ENCODE data around the gene DEPDC5. TPM values are rescaled to one million over a fixed set of nuclear protein-coding genes. Genes with fewer than 3 reads are reported as not detected.

The DEPDC5 gene
- polyA plus RNA-seq, 1 experiment: 14.3 TPM

DNA sequence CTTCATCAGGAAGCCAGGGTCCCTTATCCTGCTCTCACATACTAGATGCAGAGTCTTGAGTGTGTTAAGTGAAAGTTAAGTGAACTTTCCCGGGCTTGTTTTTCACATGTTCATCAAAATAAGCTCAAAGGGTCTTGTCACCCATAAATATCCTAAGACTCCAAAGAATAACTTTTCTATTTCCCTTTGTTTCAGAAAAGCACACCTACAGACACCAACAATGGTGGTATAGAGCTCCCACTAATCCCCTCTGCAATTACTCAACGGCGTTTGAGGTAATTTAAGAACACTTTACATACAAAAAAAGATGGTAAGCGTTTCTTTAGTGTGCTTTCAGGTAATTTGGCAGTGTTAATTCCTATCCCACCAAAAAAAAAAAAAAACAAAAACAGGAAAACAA lies 6.4 kb upstream of the DEPDC5 start:
- CTCF ChIA-PET: no interaction called here
- Histone ChIP-seq H3K27ac (ENCODE audit: low read depth, low read length) (no peak overlapping the region), H3K9me3 (ENCODE audit: control insufficient read depth, insufficient read depth, low read length) (no peaks in the 10 kb centered on the region; the same call in 1 of the 2 replicates), H3K27me3 (ENCODE audit: control insufficient read depth, insufficient read depth, low read length) (no peaks in the 10 kb centered on the region), H3K4me3 (ENCODE audit: low read depth, low read length) (no peak overlapping the region)
- POLR2A ChIA-PET: interaction anchor here (0.7 kb wide), 1 partner anchor 12 kb away, joined by 7 read pairs; no protein-coding TSS in a partner anchor
- DNase-seq (ENCODE audit: low read depth, low spot score): no peak
- TF ChIP-seq, protein P1, sequence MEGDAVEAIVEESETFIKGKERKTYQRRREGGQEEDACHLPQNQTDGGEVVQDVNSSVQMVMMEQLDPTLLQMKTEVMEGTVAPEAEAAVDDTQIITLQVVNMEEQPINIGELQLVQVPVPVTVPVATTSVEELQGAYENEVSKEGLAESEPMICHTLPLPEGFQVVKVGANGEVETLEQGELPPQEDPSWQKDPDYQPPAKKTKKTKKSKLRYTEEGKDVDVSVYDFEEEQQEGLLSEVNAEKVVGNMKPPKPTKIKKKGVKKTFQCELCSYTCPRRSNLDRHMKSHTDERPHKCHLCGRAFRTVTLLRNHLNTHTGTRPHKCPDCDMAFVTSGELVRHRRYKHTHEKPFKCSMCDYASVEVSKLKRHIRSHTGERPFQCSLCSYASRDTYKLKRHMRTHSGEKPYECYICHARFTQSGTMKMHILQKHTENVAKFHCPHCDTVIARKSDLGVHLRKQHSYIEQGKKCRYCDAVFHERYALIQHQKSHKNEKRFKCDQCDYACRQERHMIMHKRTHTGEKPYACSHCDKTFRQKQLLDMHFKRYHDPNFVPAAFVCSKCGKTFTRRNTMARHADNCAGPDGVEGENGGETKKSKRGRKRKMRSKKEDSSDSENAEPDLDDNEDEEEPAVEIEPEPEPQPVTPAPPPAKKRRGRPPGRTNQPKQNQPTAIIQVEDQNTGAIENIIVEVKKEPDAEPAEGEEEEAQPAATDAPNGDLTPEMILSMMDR (IDR thresholded peaks at IDR 0.05; ENCODE audit: low read depth, low read length): no peak

DNA sequence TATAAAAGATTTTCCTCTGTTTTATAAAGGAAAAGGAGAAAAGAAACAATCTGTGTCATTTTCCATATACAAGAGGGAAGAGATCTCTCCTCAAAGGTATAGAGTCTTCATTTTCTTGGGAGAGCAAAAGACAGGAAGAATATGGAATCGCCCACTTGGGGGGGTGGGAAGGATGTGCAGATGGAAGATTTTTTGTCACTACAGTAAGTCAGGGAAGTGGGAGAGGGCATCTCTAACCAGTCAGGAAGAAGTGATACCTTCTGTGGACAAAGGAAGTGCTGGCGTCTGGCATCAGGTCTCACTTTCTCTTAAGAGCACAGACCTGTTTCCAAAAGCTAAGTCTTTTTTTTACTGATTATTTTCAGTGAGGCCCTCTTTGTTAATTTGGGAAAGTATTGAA lies 5.3 kb upstream of the DEPDC5 start:
- DNase-seq (ENCODE audit: low read depth, low spot score): no peak
- H3K4me3 ChIP-seq (ENCODE audit: low read depth, low read length): peak overlapping the region; percentile 87
- TF ChIP-seq, protein P1 (IDR thresholded peaks at IDR 0.05; ENCODE audit: low read depth, low read length): no peak
- no peaks in the 10 kb centered on the region for H3K27me3 ChIP-seq (ENCODE audit: control insufficient read depth, insufficient read depth, low read length)
- ChIA-PET CTCF (interaction anchor here (0.6 to 1.2 kb wide), 4 partner anchors 20 to 222 kb away, joined by 3 to 4 read pairs (median 3); no protein-coding TSS in a partner anchor), POLR2A (no interaction called here)
- no peak overlapping the region for H3K27ac ChIP-seq (ENCODE audit: low read depth, low read length)
- no peaks in the 10 kb centered on the region for H3K9me3 ChIP-seq (ENCODE audit: control insufficient read depth, insufficient read depth, low read length)

DNA sequence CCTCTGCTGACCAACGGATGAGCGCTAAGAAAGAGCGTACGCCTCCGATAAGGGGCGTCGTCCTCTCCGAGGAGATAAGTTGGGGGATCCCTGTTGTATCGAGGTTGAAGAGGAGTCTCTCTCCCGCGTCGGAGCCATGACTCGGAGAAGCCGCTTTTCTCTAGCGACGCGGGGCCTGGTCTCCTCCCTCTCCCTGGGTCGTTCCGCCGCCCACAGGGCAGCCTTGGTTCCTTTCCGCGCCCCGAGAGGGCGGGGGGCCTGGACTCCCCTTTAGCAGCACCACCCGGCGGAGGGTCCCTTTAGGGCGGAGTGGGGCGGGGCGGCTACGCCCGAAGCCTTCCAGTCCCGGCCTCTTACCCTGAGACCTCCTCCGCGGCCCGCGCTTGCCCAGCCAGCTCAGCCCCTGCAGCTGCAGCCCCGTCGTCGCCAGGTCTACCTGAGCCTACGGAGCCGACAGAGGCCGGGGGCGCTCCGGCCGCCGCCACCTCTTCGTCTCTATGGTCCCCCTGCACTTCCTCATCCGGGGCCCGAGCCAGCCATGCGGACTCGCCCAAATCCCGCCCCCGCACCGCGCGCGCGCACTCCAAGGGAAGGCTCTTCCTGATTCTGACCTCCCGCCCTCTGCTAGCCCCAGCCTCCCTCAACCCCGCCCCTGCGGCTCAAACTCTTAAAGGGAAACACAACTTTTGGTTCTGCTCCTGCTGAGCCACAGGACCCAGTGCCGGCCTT lies 4.0 kb upstream of the DEPDC5 start, which contains the start of gene PRR14L:
PRR14L (minus strand) TSS at position 497 of the 729 bp plus-strand sequence. CDS start 11,272 bp downstream, outside the sequence.
- H3K4me3 ChIP-seq (ENCODE audit: low read depth, low read length): peak within 1 kb of the TSS; percentile 87
- DNase-seq (ENCODE audit: low read depth, low spot score): peak; percentile 77
- no peaks in the 10 kb centered on the region for H3K9me3 ChIP-seq (ENCODE audit: control insufficient read depth, insufficient read depth, low read length)
- POLR2A ChIA-PET: no interaction called here
- CTCF ChIA-PET: interaction anchor here (1.2 kb wide), 2 partner anchors 85 to 221 kb away, joined by 3 to 4 read pairs; no protein-coding TSS in a partner anchor
- H3K27me3 ChIP-seq (ENCODE audit: control insufficient read depth, insufficient read depth, low read length): no peaks in the 10 kb centered on the region
- peak within 1 kb of the TSS; percentile 73 for H3K27ac ChIP-seq (ENCODE audit: low read depth, low read length)
- TF ChIP-seq, protein P1 (IDR thresholded peaks at IDR 0.05; ENCODE audit: low read depth, low read length): peak; percentile 21; the same call in 1 of the 2 replicates

DNA sequence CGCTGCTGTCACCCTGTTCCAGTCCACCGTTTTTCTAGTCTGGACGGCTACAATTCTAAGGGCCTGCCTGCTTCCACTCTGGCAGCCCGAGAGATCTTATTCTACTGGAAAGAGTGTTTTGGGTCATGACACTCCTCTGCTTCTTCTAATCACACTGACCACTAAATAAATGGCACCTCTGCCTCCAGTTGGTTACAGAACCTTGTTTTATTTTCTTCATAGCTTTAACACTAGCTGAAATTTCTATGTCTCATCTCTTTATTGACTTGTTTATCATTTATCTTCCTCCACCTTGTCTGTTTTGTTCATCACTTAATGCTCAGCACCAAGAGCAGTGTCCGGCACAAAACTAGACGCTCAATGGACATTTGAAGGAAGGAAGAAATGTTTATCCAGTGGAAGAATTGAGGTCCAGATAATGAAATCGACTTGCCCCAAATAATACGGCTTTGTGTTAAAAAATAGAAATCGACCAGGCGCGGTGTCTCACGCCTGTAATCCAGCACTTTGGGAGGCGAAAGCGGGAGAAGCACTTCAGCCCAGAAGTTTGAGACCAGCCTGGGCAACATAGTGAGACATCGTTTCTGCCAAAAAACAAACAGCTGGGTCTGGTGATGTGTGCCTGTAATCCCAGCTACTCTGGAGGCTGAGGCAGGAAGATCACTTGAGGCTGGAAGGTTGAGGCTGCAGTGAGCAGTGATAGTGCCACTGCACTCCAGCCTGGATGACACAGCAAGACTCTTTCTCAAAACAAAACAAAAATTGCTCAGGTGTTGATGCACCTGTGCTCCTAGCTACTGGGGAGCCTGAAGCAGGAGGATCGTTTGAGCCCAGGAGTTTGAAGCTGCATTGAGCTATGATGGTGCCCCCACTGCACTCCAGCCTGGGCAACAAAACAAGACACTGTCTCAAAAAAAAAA lies 3.2 kb upstream of the DEPDC5 start:
- CTCF ChIA-PET: interaction anchor here (0.6 to 1.2 kb wide), 3 partner anchors 220 to 515 kb away, joined by 3 to 5 read pairs (median 3); no protein-coding TSS in a partner anchor
- TF ChIP-seq, protein P1 (IDR thresholded peaks at IDR 0.05; ENCODE audit: low read depth, low read length): no peak
- POLR2A ChIA-PET: interaction anchor here (0.6 to 0.7 kb wide), 2 partner anchors 89 to 198 kb away, joined by 5 to 8 read pairs; no protein-coding TSS in a partner anchor
- H3K4me3 ChIP-seq (ENCODE audit: low read depth, low read length): peak overlapping the region; percentile 42
- no peaks in the 10 kb centered on the region for H3K9me3 ChIP-seq (ENCODE audit: control insufficient read depth, insufficient read depth, low read length)
- DNase-seq (ENCODE audit: low read depth, low spot score): no peak
- no peaks in the 10 kb centered on the region for H3K27me3 ChIP-seq (ENCODE audit: control insufficient read depth, insufficient read depth, low read length)
- H3K27ac ChIP-seq (ENCODE audit: low read depth, low read length): peak overlapping the region; percentile 39

Data from AG04450 (cell line).